SK-N-MC (cell line): ENCODE measurements around the gene TSTD2.

Experiments
- EZH2 ChIP-seq: fragments of 200-600 bp; sonication (generic); IDR thresholded peaks from one replicate; pipeline ENCODE4 v1.6.1; 2017; ENCODE audit warnings: antibody characterized with exemption
- POLR2AphosphoS5 ChIP-seq: IDR thresholded peaks from 2 replicates; pipeline ENCODE4 v1.6.1; 2012; ENCODE audit warnings: mild to moderate bottlenecking, low read depth, low read length, borderline replicate concordance

GRCh38 chr9:97632985-97633858 is at the start of gene TSTD2, which contains the start of gene NCBP1:
- TF ChIP-seq POLR2AphosphoS5, result peak; percentile 80
- no peak for TF ChIP-seq EZH2
